Measurements from ENCODE around the gene AUTS2. TPM values are rescaled to one million over a fixed set of nuclear protein-coding genes. Genes with fewer than 3 reads are reported as not detected.

Gene AUTS2
- polyA plus RNA-seq, 3 donors: 0.08 to 0.35 TPM; not detected in 1

DNA sequence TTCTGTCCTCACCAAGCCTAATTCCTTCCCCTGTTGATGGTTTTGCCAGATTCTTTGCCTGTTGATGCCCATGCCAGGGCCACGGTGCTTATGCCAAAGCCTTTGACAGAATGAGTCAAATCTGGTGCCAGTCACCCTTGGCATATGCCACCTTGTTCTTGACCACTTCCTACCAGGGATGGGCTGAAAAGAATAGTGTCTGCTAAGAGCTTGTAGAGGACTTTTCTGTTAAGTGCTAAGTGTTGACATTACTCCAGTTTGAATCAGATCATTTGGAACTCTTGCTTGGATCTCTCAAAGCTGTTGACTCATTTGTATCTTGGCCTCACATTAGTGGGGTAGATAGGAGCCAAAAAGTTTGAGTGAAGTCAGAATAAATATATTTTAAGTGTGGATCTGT lies 661.2 kb downstream of the AUTS2 start:
- Histone ChIP-seq H3K4me1 (ENCODE audit: control insufficient read depth in 1 of 2, insufficient read depth in 2 of 2, low read length in 2 of 2) (no peaks in the 10 kb centered on the region), H3K79me2 (ENCODE audit: insufficient read depth, low read length) (no peaks in the 10 kb centered on the region), H3K27ac (ENCODE audit: low read depth in 1 of 2, low read length in 2 of 2) (no peak overlapping the region), H3K36me3 (replicated peaks in 1 of 2; ENCODE audit: control insufficient read depth in 1 of 2, insufficient read depth in 2 of 2, low read length in 2 of 2) (no peaks in the 10 kb centered on the region), H4K20me1 (ENCODE audit: insufficient read depth, low read length) (no peaks in the 10 kb centered on the region), H3K4me3 (replicated peaks in 1 of 3; ENCODE audit: low read depth in 2 of 3, low read length in 3 of 3) (no peak overlapping the region), H3K27me3 (ENCODE audit: control insufficient read depth in 2 of 2, insufficient read depth in 2 of 2, low read length in 2 of 2) (no peaks in the 10 kb centered on the region), H3K4me2 (replicated peaks; ENCODE audit: extremely low read depth, low read length, poor library complexity, severe bottlenecking) (no peak overlapping the region), H3K9ac (ENCODE audit: insufficient read depth, low read length, poor library complexity, severe bottlenecking) (no peak overlapping the region), H2AFZ (ENCODE audit: insufficient read depth, low read depth, low read length, poor library complexity, severe bottlenecking) (no peak overlapping the region), H3K9me3 (replicated peaks in 1 of 2; ENCODE audit: control insufficient read depth in 1 of 2, insufficient read depth in 1 of 2, low read length in 2 of 2) (peaks cover 0 to 7% of the 10 kb centered on the region in 2 donors)
- Mint-ChIP-seq H3K27me3 (ENCODE audit: low read depth in 3 of 3) (peaks cover 0 to 1% (median 0%) of the 10 kb centered on the region in 3 donors), H3K27ac (no peak overlapping the region), H3K4me1 (no peaks in the 10 kb centered on the region), H3K9me3 (peaks cover 0 to 21% (median 5%) of the 10 kb centered on the region in 7 donors), H3K4me3 (no peak overlapping the region), H3K36me3 (no peaks in the 10 kb centered on the region)
- TF ChIP-seq, protein P1, sequence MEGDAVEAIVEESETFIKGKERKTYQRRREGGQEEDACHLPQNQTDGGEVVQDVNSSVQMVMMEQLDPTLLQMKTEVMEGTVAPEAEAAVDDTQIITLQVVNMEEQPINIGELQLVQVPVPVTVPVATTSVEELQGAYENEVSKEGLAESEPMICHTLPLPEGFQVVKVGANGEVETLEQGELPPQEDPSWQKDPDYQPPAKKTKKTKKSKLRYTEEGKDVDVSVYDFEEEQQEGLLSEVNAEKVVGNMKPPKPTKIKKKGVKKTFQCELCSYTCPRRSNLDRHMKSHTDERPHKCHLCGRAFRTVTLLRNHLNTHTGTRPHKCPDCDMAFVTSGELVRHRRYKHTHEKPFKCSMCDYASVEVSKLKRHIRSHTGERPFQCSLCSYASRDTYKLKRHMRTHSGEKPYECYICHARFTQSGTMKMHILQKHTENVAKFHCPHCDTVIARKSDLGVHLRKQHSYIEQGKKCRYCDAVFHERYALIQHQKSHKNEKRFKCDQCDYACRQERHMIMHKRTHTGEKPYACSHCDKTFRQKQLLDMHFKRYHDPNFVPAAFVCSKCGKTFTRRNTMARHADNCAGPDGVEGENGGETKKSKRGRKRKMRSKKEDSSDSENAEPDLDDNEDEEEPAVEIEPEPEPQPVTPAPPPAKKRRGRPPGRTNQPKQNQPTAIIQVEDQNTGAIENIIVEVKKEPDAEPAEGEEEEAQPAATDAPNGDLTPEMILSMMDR (IDR thresholded peaks at IDR 0.05): no peak
- intact Hi-C loops (cut with micrococcal nuclease): no loop called here
- DNase-seq: no peak
- no CpG with 5 or more reads among the region's 1 CpG for WGBS (ENCODE audit: insufficient coverage)

DNA sequence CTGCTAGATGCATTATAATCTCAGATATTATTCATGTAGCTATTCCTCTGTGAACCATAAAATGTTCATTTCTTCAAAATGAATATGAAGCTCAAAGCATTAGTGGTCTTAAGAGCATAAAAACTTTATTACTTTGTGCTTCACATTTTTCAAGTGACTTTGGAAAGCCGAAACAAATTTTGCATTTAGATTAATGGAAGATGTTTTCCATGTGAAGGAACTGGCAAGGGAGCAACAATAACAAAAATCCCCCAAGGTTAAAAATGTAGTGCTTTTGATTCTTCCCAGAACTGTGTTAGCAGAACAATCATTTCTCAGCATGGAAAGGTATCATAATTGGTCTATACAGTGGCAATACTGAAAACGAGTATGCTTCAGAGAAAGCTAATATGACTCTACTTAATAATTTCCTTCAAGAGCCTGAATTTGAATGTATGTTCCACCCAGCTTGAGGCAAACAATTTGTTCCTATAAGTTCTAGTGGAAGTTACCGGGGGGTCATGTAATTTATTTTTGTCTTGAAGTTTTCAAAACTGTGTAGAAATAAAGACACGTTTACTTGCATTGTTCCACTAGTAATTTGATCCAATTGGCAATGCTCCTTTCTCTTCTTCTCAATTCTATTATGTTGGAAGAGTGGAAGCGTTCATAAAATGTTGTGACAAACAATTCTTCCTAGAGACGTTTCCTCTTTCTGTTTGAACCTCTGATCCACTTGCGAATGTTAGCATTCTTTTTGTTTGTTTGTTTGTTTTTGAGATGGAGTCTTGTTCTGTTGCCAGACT lies 665.4 kb downstream of the AUTS2 start:
- no peak for DNase-seq
- peaks cover 0 to 2% of the 10 kb centered on the region in 2 donors for H3K9me3 ChIP-seq (replicated peaks in 1 of 2; ENCODE audit: control insufficient read depth in 1 of 2, insufficient read depth in 1 of 2, low read length in 2 of 2)
- no peaks in the 10 kb centered on the region for H3K27me3 ChIP-seq (ENCODE audit: control insufficient read depth in 2 of 2, insufficient read depth in 2 of 2, low read length in 2 of 2)
- peaks cover 0 to 1% (median 0%) of the 10 kb centered on the region in 3 donors for H3K27me3 Mint-ChIP-seq (ENCODE audit: low read depth in 3 of 3)
- H3K9ac ChIP-seq (ENCODE audit: insufficient read depth, low read length, poor library complexity, severe bottlenecking): no peak overlapping the region
- no peaks in the 10 kb centered on the region for H3K36me3 Mint-ChIP-seq
- 100% methylated on average over 1 of the region's 7 CpGs for WGBS (ENCODE audit: insufficient coverage)
- H2AFZ ChIP-seq (ENCODE audit: insufficient read depth, low read depth, low read length, poor library complexity, severe bottlenecking): no peak overlapping the region
- peaks cover 0 to 10% (median 2%) of the 10 kb centered on the region in 7 donors for H3K9me3 Mint-ChIP-seq
- no peak overlapping the region for H3K4me2 ChIP-seq (replicated peaks; ENCODE audit: extremely low read depth, low read length, poor library complexity, severe bottlenecking)
- no peaks in the 10 kb centered on the region for H3K4me1 ChIP-seq (ENCODE audit: control insufficient read depth in 1 of 2, insufficient read depth in 2 of 2, low read length in 2 of 2)
- intact Hi-C loops (cut with micrococcal nuclease): no loop called here
- TF ChIP-seq, protein P1 (IDR thresholded peaks at IDR 0.05): no peak
- no peaks in the 10 kb centered on the region for H3K79me2 ChIP-seq (ENCODE audit: insufficient read depth, low read length)
- H3K27ac ChIP-seq (ENCODE audit: low read depth in 1 of 2, low read length in 2 of 2): no peak overlapping the region
- H3K4me1 Mint-ChIP-seq: peaks cover 13% of the 10 kb centered on the region
- no peak overlapping the region for H3K4me3 Mint-ChIP-seq
- H3K4me3 ChIP-seq (replicated peaks in 1 of 3; ENCODE audit: low read depth in 2 of 3, low read length in 3 of 3): no peak overlapping the region
- H4K20me1 ChIP-seq (ENCODE audit: insufficient read depth, low read length): no peaks in the 10 kb centered on the region
- H3K27ac Mint-ChIP-seq: peak overlapping the region in 1 of 7 donors; percentile 8
- H3K36me3 ChIP-seq (replicated peaks in 1 of 2; ENCODE audit: control insufficient read depth in 1 of 2, insufficient read depth in 2 of 2, low read length in 2 of 2): no peaks in the 10 kb centered on the region

All from CD14-positive monocyte (primary cell).